GOT3 (cell line): ENCODE results near the gene ZSWIM4.

ENCODE experiments used
- DNase-seq: peaks from one replicate; lab custom pipeline; 2025; ENCODE audit warnings: mixed read lengths; lab: John Stamatoyannopoulos, UW

ZSWIM4 gene

DNA sequence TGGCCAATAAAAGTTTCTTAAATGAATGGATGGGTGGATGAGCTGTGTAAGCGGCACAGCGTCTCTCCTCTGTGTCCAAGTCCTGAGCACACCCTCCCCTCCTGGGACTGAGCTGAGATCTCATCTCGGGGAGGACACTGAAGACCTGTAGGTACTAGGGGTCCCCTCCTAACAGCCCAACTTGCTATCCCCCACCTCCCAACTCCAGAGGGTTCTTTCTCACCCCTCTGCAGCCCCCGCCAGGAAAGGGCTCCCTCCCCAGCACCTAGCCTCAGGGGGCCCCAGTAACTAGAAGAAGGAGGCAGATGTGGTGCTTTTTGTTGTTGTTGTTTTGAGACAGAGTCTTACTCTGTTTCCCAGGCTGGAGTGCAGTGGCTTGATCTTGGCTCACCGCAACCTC is 80.6 kb downstream of the ZSWIM4 start:
- DNase-seq, result no peak

DNA sequence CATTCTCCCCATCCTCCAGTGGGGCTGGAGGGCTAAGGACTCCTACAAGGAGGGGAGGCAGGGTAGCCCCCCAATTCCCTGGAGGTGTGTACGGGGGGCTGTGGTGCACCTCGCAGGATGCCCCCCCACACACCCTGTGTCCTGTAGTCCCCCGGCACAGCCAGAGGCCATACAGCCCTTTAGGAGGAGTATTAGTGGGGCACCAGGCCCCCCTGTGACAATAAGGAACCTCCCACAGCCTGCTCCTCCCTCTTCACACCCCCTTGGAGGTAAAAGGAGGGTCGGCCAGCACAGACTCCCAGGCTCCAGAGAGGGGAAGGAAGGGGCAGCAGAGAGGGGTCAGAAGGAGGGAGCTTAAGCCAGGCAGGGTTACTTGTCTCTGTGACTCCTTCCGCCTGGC is 81.6 kb downstream of the ZSWIM4 start, which contains the start of gene NANOS3:
TSS of gene NANOS3 (plus strand) at position 301 of the 400 bp plus-strand sequence. CDS start 115 bp downstream, outside the sequence.
- DNase-seq, result no peak

DNA sequence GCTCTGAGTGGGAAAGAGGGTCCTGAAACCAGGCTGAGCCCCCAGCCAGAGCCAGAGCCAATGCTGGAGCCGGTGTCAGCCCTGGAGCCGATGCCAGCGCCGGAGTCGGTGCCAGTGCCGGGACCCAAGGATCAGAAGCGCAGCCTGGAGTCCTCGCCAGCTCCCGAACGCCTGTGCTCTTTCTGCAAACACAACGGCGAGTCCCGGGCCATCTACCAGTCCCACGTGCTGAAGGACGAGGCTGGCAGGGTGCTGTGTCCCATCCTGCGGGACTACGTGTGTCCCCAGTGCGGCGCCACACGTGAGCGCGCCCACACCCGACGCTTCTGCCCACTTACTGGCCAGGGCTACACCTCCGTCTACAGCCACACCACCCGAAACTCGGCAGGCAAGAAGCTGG is 82.1 kb downstream of the ZSWIM4 start:
- DNase-seq, result no peak

DNA sequence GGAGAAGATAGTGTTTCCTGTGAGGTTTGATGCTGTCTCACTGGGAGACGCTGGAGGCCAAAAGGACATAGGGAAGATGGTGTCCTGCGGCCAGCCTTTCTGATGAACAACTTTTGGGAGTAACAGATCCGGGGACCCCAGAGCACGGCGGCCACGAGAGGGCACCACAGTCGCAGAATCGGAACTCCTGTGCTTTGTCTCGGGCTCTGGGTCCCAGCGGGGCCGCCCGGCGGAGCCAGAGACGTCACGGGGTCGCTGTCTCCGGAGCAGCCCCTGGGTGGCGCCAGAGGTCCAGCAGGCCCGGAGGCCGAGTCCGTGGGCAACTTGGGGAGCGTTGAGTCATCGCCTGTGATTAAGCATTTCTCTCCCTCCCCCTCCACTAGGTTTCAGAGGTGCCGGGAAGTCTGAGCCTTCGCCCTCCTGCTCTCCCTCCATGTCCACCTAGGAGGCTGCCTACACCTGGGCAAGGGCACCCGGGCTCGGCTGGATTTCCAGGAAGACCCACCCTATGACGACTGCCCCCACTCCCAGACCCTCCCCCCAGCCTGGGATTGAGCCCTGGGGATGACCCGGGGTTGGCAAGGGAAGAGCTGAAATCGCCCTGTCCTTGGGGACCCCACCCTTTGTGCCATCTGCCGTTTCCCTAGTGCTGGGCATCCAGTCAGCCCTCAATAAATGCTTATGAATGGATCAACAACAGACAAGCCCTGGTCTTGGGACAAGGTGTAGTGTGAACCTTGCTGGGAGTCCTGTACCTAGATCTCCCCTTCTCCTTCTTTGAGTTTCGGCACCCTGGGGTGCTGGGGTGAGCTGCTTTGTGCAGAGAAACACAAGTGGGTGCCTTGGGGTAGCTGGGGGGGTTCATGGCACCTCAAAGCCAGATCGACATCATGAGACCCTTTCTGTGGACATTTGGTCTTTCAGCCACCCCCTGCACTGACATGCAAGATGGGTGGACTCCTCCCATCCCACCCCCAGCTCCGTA is 85.1 kb downstream of the ZSWIM4 start:
- peak; percentile 96 for DNase-seq

DNA sequence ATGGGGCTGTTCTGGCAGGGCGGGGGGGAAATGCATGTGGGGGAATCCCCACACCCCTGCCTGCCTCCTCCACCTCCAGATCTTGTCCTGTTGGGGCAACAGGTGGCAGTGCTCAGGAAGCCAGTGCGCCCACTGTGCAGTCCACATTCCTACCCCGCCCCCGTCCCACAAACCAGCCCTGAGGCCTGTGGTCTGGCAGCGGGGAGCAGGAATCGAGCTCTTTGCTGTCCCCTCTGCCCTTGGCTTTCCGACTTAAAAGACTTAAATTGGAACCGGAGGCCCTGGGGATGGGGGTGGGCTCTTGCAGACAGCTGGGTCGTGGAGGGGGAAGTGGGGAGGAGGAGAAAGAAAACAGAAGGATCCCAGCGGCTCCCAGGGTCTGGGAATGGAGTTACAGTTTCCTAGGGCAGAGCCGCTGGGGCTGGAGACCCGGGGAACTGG is 86.0 kb downstream of the ZSWIM4 start:
- no peak for DNase-seq
